Peyer's patch (tissue), 4 donors: ENCODE measurements around the gene PROX1. TPM values are rescaled to one million over a fixed set of nuclear protein-coding genes. Genes with fewer than 3 reads are reported as not detected.

Experiments
- DNase-seq, 3 donors: peaks; one replicate each; pipeline ENCODE4 v3.0.0-alpha.2; 2017 to 2019
- H3K27ac ChIP-seq, 4 donors: fragments of 200-600 bp; sonication (generic); one replicate each; pipeline ENCODE4 v1.5.1; 2016 to 2019
- H3K27me3 ChIP-seq, 2 donors: fragments of 200-600 bp; sonication (generic); one replicate each; pipeline ENCODE4 v1.5.1; 2019
- H3K36me3 ChIP-seq, 3 donors: fragments of 200-600 bp; sonication (generic); one replicate each; pipeline ENCODE4 v1.5.1; 2016 to 2019
- H3K4me1 ChIP-seq, 4 donors: fragments of 200-600 bp; sonication (generic); one replicate each; pipeline ENCODE4 v1.5.1; 2016 to 2019
- H3K4me3 ChIP-seq, 4 donors: fragments of 200-600 bp; sonication (generic); 1 replicate in 3 of 4; 2 replicates in 1 of 4; pipeline ENCODE4 v1.5.1; 2016 to 2019; ENCODE audit warnings: mild to moderate bottlenecking in 1 of 4
- H3K9me3 ChIP-seq, 4 donors: fragments of 200-600 bp; sonication (generic); one replicate each; pipeline ENCODE4 v1.5.1; 2016 to 2019; ENCODE audit warnings: mild to moderate bottlenecking in 1 of 4
- CTCF ChIP-seq, 6 experiments: fragments of 450-650 bp in 4 of 6; fragments of 200-600 bp in 2 of 6; sonication (generic) in 1 of 6; IDR thresholded peaks; one replicate each; pipeline ENCODE4 v1.5.1; 2017 to 2019; ENCODE audit warnings: antibody characterized with exemption in 6 of 6, mild to moderate bottlenecking in 3 of 6, moderate library complexity in 1 of 6
- POLR2A ChIP-seq, 2 donors: fragments of 450-650 bp; IDR thresholded peaks; one replicate each; pipeline ENCODE4 v1.5.1; 2017; ENCODE audit warnings: antibody characterized with exemption in 2 of 2, mild to moderate bottlenecking in 2 of 2, moderate library complexity in 2 of 2
- total RNA-seq, 4 donors: library from RNA; depleted of rRNA; stranded (reverse); fragments of >200 nt; gene quantifications; one replicate each; pipeline ENCODE4 v1.1.0, GENCODE V29; 2016

PROX1 gene
- total RNA-seq, 4 donors from 2014 or later, result 7.4 to 26.4 (median 13.7) TPM

GRCh38 chr1:213947200-213947801 is 40.5 kb upstream of the PROX1 start:
- no peak for DNase-seq
- Histone ChIP-seq H3K27ac (no peak overlapping the region), H3K4me3 (no peak overlapping the region), H3K9me3 (no peaks in the 10 kb centered on the region), H3K36me3 (no peaks in the 10 kb centered on the region), H3K27me3 (no peaks in the 10 kb centered on the region), H3K4me1 (no peaks in the 10 kb centered on the region)
- TF ChIP-seq CTCF (IDR thresholded peaks at IDR 0.05) (no peak), POLR2A (IDR thresholded peaks at IDR 0.05) (no peak)

- Histone ChIP-seq H3K4me1 (no peaks in the 10 kb centered on the region), H3K27ac (no peak overlapping the region), H3K36me3 (no peaks in the 10 kb centered on the region), H3K27me3 (no peaks in the 10 kb centered on the region), H3K4me3 (no peak overlapping the region), H3K9me3 (no peaks in the 10 kb centered on the region)
- DNase-seq, result no peak
- TF ChIP-seq POLR2A (IDR thresholded peaks at IDR 0.05), result no peak
- TF ChIP-seq CTCF (IDR thresholded peaks at IDR 0.05), result no peak
Measured at GRCh38 chr1:213951876-213952275, 35.9 kb upstream of the PROX1 start.

GRCh38 chr1:213953806-213954205 is 34.0 kb upstream of the PROX1 start:
- H3K27ac ChIP-seq, result no peak overlapping the region
- H3K9me3 ChIP-seq, result no peaks in the 10 kb centered on the region
- no peaks in the 10 kb centered on the region for H3K27me3 ChIP-seq
- H3K36me3 ChIP-seq, result no peaks in the 10 kb centered on the region
- TF ChIP-seq POLR2A (IDR thresholded peaks at IDR 0.05), result no peak
- TF ChIP-seq CTCF (IDR thresholded peaks at IDR 0.05), result no peak
- no peaks in the 10 kb centered on the region for H3K4me1 ChIP-seq
- no peak for DNase-seq
- H3K4me3 ChIP-seq, result no peak overlapping the region

GRCh38 chr1:213956295-213956770 is 31.4 kb upstream of the PROX1 start:
- DNase-seq, result no peak
- Histone ChIP-seq H3K4me1 (no peaks in the 10 kb centered on the region), H3K27ac (no peak overlapping the region), H3K4me3 (no peak overlapping the region), H3K27me3 (no peaks in the 10 kb centered on the region), H3K9me3 (no peaks in the 10 kb centered on the region), H3K36me3 (no peaks in the 10 kb centered on the region)
- TF ChIP-seq CTCF (IDR thresholded peaks at IDR 0.05) (no peak), POLR2A (IDR thresholded peaks at IDR 0.05) (no peak)

GRCh38 chr1:213958346-213958745 is 29.4 kb upstream of the PROX1 start:
- H3K36me3 ChIP-seq, result no peaks in the 10 kb centered on the region
- H3K27ac ChIP-seq, result no peak overlapping the region
- no peaks in the 10 kb centered on the region for H3K9me3 ChIP-seq
- TF ChIP-seq CTCF (IDR thresholded peaks at IDR 0.05) (no peak), POLR2A (IDR thresholded peaks at IDR 0.05) (no peak)
- no peak for DNase-seq
- H3K4me3 ChIP-seq, result no peak overlapping the region
- H3K4me1 ChIP-seq, result no peaks in the 10 kb centered on the region
- no peaks in the 10 kb centered on the region for H3K27me3 ChIP-seq

GRCh38 chr1:213960963-213961362 is 26.8 kb upstream of the PROX1 start:
- no peak overlapping the region for H3K27ac ChIP-seq

More at GRCh38 chr1:213960963-213961362, 26.8 kb upstream of the PROX1 start:
- Histone ChIP-seq H3K36me3 (no peaks in the 10 kb centered on the region), H3K27me3 (no peaks in the 10 kb centered on the region), H3K4me3 (no peak overlapping the region), H3K4me1 (no peaks in the 10 kb centered on the region), H3K9me3 (no peaks in the 10 kb centered on the region)
- TF ChIP-seq CTCF (IDR thresholded peaks at IDR 0.05) (no peak), POLR2A (IDR thresholded peaks at IDR 0.05) (no peak)
- DNase-seq, result no peak
